Fibroblast of skin of back (primary cell): Measurements from ENCODE around the gene SLC9A1.

Experiments
- DNase-seq: peaks from one replicate; pipeline ENCODE4 v3.0.0-alpha.2; 2013

SLC9A1 gene

GRCh38 chr1:27070390-27071048, 84.4 kb downstream of the SLC9A1 start:
- no peak for DNase-seq

GRCh38 chr1:27068922-27069321, 86.0 kb downstream of the SLC9A1 start:
- DNase-seq = no peak

- DNase-seq = no peak
Observed at GRCh38 chr1:27065999-27066630, 88.8 kb downstream of the SLC9A1 start.

- no peak for DNase-seq
Observed at GRCh38 chr1:27060891-27061290, 94.0 kb downstream of the SLC9A1 start.

GRCh38 chr1:27058966-27059669, 95.8 kb downstream of the SLC9A1 start:
- DNase-seq = no peak

DNA sequence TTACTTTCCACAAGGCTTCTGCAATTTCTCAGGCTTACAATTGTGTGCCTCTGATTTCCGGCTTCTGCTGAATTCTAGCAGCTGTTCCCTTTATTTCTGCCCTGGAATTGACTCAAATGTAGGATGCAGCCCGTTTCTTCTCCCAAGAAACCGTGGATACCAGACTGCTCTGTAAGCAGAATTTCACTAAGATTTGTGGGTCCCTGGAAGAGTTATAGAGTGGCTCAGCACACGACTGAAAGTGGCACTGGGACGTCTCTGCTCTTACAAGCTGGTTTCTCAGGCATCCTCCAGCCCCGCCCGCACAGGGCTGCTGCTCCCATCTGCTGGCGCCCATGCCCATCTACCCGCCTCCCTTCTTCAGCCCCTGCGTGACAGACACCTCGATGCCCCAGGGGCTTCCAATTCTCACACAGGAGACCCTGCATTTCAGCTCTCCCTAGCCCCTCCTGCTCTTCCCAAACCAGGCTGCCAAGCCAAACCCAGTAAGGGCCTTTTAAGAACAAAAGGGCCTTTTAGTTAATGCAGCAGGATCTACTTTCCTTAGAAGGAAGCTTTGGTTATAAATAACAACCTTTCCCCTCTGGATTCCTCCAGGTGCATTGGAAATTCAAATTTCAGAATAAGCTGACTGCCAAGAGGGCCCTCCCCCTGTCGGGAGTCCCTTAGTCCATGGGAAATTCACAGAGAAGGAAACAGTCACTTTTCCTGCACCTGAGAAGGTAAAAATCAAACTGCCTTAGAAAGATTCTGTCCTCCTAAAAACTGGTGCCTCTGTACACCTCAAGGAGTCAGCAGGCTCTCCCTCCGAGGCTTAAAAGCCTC, 96.9 kb downstream of the SLC9A1 start:
- no peak for DNase-seq

- DNase-seq = no peak
Observed at GRCh38 chr1:27057389-27057788, 97.5 kb downstream of the SLC9A1 start.

- no peak for DNase-seq
Observed at GRCh38 chr1:27053977-27054753, 100.8 kb downstream of the SLC9A1 start.

DNA sequence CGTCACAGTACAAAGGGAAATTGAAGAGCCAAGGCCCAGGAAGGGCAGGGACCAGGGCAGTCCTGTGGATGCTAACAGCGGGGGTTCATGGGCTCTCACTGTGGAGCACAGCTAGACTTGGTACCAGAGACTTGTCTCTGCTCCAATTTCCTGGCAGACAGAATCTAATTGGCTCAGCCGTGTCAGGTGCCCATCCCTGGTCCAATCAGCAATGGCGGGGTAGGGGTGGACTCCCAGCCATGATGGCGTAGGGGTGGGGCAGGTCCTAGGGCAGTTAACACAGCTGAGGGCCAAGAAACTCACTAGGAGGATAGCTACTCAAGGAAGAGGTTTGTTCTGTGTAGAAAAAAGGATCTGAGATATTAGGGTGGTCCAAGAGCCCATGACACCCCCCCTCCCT, 102.4 kb downstream of the SLC9A1 start:
- no peak for DNase-seq

GRCh38 chr1:27049607-27050006, 105.3 kb downstream of the SLC9A1 start:
- DNase-seq = no peak

- DNase-seq = no peak
Observed at GRCh38 chr1:27049100-27049499, 105.8 kb downstream of the SLC9A1 start.
